Measurements from ENCODE around the gene CCDC33.

GRCh38 chr15:74191798-74192197, 44.3 kb upstream of the CCDC33 start:
- TF ChIP-seq ZNF692 (tag by site-specific recombination; IDR thresholded peaks at IDR 0.05) (no peak), ZNF658 (tag by site-specific recombination; IDR thresholded peaks at IDR 0.05) (no peak), CTCF (tag by site-specific recombination; IDR thresholded peaks at IDR 0.05) (no peak), ZNF510 (tag by site-specific recombination; IDR thresholded peaks at IDR 0.05; ENCODE audit: insufficient replicate concordance) (no peak), ZNF140 (tag by site-specific recombination; IDR thresholded peaks at IDR 0.05) (no peak), YY1 (tag by site-specific recombination; IDR thresholded peaks at IDR 0.05) (no peak), ZSCAN16 (tag by site-specific recombination; IDR thresholded peaks at IDR 0.05) (no peak), ZNF423 (tag by site-specific recombination; IDR thresholded peaks at IDR 0.05) (no peak), ZNF274 (IDR thresholded peaks at IDR 0.05; ENCODE audit: low read length) (no peak), ZNF274 (tag by site-specific recombination; IDR thresholded peaks at IDR 0.05; ENCODE audit: borderline replicate concordance) (no peak), ELK4 (IDR thresholded peaks at IDR 0.05; ENCODE audit: borderline replicate concordance, low read depth, low read length) (no peak)
